ENCODE results near the gene KL.

GRCh38 chr13:33109801-33110200 lies 93.6 kb downstream of the KL start:
- TF ChIP-seq POLR2AphosphoS5 (IDR thresholded peaks at IDR 0.05; ENCODE audit: low read depth, low read length) (no peak), REST (IDR thresholded peaks at IDR 0.05; ENCODE audit: insufficient read depth in 1 of 2, low read depth in 2 of 2, low read length in 2 of 2) (no peak), SIN3A (IDR thresholded peaks at IDR 0.05; ENCODE audit: borderline replicate concordance, insufficient read depth, low read length) (no peak)

Measured in PFSK-1 (cell line).